Tibial nerve (tissue), 4 donors: ENCODE measurements around the gene PRKCH.

Experiments used
- CTCF ChIP-seq, 5 experiments: fragments of 200-600 bp in 3 of 5; fragments of 450-650 bp in 2 of 5; sonication (generic) in 3 of 5; IDR thresholded peaks; one replicate each; pipeline ENCODE4 v1.5.1; 2016 to 2019; ENCODE audit warnings: antibody characterized with exemption in 5 of 5, mild to moderate bottlenecking in 3 of 5, moderate library complexity in 2 of 5
- EP300 ChIP-seq, 2 donors: sonication (generic); formaldehyde crosslinking; IDR thresholded peaks; one replicate each; pipeline ENCODE4 v1.6.1; 2017; ENCODE audit warnings: antibody characterized with exemption in 2 of 2, mild to moderate bottlenecking in 1 of 2
- POLR2A ChIP-seq, 2 donors: fragments of 450-650 bp; IDR thresholded peaks; one replicate each; pipeline ENCODE4 v1.6.1; 2017; ENCODE audit warnings: antibody characterized with exemption in 2 of 2, mild to moderate bottlenecking in 2 of 2, moderate library complexity in 2 of 2

GRCh38 chr14:61532763-61533162, 211.4 kb downstream of the PRKCH start:
- TF ChIP-seq POLR2A (IDR thresholded peaks at IDR 0.05) (no peak), CTCF (IDR thresholded peaks at IDR 0.05) (no peak), EP300 (IDR thresholded peaks at IDR 0.05) (no peak)
